HG03558 (cell line): ENCODE measurements around the gene PIGU.

Experiments used
- ATAC-seq: cut with Tn5 transposase; IDR thresholded peaks from one replicate; pipeline ENCODE4 v1.9.1; 2021; ENCODE audit warnings: moderate number of reproducible peaks; ENCODE audit not compliant: unreplicated experiment; ENCODE audit errors: extremely low read depth

PIGU gene

GRCh38 chr20:34540596-34541263 lies 136.2 kb downstream of the PIGU start:
- ATAC-seq, result no peak

GRCh38 chr20:34539756-34540155 lies 137.1 kb downstream of the PIGU start:
- ATAC-seq, result no peak

DNA sequence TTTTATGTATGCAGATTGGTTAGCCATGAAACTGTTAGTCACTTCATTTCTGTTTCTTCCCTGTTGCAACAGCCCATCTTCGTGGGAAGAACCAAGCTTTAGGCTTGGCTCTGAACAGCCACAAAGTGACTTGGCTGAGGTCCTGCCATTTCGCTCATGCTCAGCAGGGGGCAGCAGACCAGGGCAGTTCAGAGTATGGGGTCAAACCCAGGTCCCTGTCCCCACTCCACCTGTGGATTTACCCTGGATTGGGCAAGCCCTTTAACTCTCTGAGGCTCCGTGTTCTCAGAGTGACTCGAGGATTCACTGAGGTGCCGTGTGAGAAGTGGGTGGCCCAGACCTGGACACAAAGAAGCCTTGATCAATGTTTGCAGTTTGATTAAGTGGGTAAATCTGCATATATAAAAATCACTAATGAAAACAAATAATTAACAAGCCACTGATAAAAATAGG lies 138.2 kb downstream of the PIGU start:
- no peak for ATAC-seq

- ATAC-seq, result no peak
Observed at GRCh38 chr20:34537651-34538050, 139.2 kb downstream of the PIGU start.

- ATAC-seq, result no peak
Observed at GRCh38 chr20:34536798-34537394, 140.0 kb downstream of the PIGU start.

- ATAC-seq, result no peak
Observed at GRCh38 chr20:34535857-34536256, 141.0 kb downstream of the PIGU start.

DNA sequence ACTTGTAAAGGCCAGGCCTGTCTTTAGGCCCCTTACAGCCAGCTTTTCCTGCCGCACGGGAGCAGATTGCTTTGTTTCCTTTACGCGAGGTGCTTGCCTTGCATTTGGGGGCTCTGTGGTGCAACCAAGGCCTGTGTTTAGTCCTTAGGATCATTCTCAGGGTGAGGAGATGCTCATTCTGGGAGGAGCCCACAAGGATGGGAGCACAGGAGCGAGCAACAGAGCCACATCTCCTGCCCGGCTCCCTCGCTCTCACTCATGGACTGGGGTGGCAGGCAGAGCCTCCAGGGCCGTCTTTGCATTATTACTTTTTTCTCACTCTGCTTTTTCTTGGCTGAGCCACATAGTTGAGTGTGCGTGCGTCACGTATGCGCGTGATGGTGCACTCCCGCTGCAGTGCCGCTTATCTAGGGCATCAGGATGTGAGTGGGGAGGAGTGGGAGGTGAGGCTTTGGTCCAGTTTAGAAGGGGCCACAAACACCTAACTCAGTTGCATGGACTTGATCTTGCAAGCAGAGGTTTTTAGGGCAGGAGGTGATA lies 141.5 kb downstream of the PIGU start:
- no peak for ATAC-seq

DNA sequence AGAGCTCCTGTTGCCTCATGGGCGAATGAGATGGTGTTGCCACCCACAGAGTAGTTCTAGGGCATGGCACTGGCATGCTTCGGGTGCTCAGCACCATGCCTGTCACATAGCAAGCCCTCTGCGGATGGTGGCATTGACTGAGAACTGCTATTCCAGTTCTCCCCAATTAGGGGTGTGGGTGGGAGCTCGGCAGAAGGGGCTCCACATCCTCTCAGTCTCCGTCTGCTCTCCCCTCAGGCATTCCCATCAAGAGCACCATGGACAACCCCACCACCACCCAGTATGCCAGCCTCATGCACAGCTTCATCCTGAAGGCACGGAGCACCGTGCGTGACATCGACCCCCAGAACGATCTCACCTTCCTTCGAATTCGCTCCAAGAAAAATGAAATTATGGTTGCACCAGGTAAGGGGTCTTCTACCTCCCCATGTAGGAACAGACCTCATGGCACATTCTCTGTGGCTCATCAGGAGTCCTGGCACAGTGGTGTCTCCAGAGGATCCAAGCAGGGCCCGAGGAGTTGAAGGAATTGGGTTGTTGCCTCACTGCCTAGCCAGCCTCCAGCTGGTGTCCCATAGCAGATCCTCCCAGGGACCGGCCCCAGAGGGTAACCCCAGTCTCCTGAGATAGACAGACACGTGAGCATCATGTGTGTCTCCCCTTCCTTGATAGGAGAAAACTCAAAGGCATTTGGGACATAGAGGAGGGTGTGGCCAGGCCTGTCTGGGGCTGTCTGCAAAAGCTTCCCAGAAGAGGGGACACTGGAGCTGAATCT lies 142.3 kb downstream of the PIGU start:
- ATAC-seq, result no peak

- no peak for ATAC-seq
Observed at GRCh38 chr20:34532756-34533155, 144.1 kb downstream of the PIGU start.

GRCh38 chr20:34532320-34532719 lies 144.6 kb downstream of the PIGU start:
- no peak for ATAC-seq

DNA sequence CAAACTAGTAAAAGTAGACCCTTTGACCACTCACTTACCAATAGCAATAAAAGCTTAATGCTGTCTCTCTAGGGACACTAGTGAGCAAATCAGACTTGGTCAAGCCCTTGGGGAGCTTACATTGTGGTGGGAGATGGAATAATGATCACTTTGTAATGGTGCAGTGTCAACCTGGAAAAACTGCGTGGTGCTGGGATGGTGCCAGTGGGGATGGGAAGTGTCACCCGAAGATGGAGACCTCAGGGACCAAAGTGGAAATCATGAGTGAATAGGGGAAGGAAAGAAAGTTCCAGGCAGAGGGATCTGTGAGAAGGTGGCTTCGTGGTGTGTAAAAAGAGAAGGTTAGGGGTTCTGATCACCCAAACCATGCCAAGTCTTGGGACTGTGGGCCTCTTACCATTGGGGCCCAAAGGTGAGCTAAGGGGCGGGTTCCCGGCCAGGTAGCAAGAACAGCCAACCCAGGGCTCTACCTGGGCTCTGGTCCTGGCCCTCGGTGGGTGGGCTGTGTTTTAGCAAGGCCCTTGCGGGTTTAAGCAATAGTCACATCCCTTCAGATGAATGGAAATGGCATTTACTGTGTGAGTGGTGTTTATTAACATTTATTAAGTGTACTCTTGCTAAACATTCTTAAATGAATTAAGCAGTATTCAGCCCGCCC lies 145.2 kb downstream of the PIGU start:
- ATAC-seq, result no peak

DNA sequence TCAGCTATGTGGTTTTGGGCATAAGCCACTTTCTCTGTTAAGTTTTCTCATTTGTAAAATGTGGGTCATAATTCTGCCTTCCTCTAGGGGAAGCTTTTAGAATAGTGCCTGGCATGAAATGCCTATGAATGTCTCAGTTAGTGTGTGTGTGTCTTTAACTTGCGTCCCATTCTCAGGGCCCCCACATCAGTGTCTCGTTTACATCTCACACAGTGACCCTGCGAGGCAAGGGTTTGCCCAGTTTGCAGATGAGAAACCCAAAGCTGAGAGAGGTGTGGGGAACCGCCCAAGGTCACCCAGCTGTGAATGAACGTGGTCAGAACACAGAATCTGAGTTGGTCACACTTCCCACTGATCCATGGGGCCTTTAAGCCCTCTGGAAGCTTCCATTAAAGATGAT lies 146.6 kb downstream of the PIGU start:
- no peak for ATAC-seq

- no peak for ATAC-seq
Observed at GRCh38 chr20:34529742-34530141, 147.2 kb downstream of the PIGU start.

DNA sequence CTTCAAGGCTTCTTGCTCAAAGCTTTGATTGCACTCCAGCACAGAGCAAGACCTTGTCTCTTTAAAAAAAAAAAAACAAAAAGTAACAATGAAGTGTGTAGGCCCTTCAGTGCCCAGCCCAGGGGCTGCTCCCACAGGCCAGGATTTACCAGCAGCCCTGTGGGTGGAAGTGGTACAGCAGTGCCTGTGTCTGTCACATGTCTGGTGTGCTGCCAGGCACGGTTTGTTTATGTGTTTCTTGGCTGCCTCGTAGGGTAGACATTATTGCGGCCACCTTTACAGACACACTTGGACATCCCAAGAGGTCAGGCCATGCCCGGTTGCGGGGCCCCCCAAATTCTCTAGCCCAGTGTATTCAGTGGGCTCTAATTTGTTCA lies 148.0 kb downstream of the PIGU start:
- ATAC-seq, result no peak

- ATAC-seq, result no peak
Observed at GRCh38 chr20:34527016-34527415, 149.9 kb downstream of the PIGU start.

GRCh38 chr20:34526466-34526865 lies 150.4 kb downstream of the PIGU start:
- no peak for ATAC-seq

DNA sequence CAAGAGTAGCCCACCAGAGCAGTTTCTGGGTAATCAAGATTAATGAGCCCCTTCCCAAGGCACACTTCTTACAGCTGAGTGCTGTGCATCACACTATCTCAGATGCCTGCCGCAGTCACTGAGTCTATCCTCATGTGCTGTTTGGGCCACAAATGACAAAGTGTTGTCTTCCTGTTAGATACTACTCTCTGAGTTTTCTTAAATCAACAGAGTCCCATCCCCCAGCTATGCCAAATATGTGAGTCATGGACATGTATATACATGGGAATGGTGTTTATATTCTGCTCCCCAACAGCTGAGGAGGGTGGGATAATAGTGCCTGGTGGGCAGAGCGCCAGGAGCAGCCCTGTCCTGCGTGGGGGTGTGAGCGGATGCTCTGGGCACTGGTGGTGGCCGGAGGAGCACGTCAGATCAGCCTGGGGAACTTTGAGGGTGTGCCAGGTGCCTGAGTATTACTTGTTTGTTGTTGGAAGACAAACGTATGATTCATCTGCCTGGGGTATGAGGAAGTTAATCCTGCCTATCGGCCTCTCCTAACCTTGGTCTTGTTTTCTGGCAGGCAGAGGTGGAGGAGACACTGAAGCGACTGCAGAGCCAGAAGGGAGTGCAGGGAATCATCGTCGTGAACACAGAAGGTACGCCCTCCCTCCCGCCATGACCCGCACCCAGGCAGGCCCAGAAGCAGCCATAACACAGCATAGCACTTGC lies 151.0 kb downstream of the PIGU start:
- ATAC-seq, result no peak

- no peak for ATAC-seq
Observed at GRCh38 chr20:34525342-34525708, 151.6 kb downstream of the PIGU start.

DNA sequence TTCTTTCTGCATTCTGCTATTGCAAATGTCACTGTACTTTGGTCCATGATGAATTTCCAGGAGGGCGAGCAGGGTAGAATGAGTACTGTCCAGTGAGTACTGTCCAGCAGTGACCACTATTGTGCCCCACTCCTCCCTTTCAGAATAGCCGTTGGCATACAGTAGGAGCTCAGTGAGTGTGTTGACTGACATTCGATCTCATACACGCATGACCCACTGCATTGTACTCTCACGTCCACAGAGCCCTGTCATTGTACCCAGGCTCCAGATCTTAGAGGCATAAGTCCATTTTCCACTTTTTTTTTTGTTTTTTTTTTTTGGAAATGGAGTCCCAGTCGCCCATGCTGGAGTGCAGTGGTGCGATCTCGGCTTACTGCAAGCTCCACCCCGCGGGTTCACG lies 152.5 kb downstream of the PIGU start:
- ATAC-seq, result no peak
